Dendritic cell treated with granulocyte-macrophage colony-stimulating factor and Interleukin-4, amounts not matched to agents 40 ng/mL and 50 ng/mL, for 4 days (primary cell): ENCODE measurements around the gene ITGA2B.

Experiments
- H3K27ac Mint-ChIP-seq: one replicate; pipeline ENCODE4 v1.8.0; 2022; ENCODE audit warnings: mild to moderate bottlenecking, mixed read lengths
- H3K27me3 Mint-ChIP-seq: one replicate; pipeline ENCODE4 v1.8.0; 2022; ENCODE audit warnings: mild to moderate bottlenecking, mixed read lengths
- H3K36me3 Mint-ChIP-seq: one replicate; pipeline ENCODE4 v1.8.0; 2022; ENCODE audit warnings: low read depth, mixed read lengths
- H3K4me1 Mint-ChIP-seq: one replicate; pipeline ENCODE4 v1.8.0; 2022; ENCODE audit warnings: low read depth, mixed read lengths
- H3K4me3 Mint-ChIP-seq: one replicate; pipeline ENCODE4 v1.8.0; 2022; ENCODE audit warnings: mild to moderate bottlenecking, moderate library complexity, mixed read lengths
- H3K9me3 Mint-ChIP-seq: one replicate; pipeline ENCODE4 v1.8.0; 2022; ENCODE audit warnings: mixed read lengths
- intact Hi-C: fragments of 100-400 bp; cut with micrococcal nuclease; formaldehyde crosslinking; loops from one replicate; pipeline ENCODE4 v1.15.0; 2022

Gene ITGA2B

GRCh38 chr17:44358066-44358465, 31.4 kb downstream of the ITGA2B start:
- H3K36me3 Mint-ChIP-seq = peaks cover 4% of the 10 kb centered on the region
- H3K9me3 Mint-ChIP-seq = no peaks in the 10 kb centered on the region
- no peak overlapping the region for H3K27ac Mint-ChIP-seq
- intact Hi-C loops = no loop called here
- H3K27me3 Mint-ChIP-seq = peaks cover 65% of the 10 kb centered on the region
- H3K4me1 Mint-ChIP-seq = peaks cover 8% of the 10 kb centered on the region
- no peak overlapping the region for H3K4me3 Mint-ChIP-seq

- Mint-ChIP-seq H3K36me3 (peaks cover 22% of the 10 kb centered on the region), H3K27me3 (peaks cover 47% of the 10 kb centered on the region), H3K9me3 (no peaks in the 10 kb centered on the region), H3K27ac (no peak overlapping the region), H3K4me3 (no peak overlapping the region), H3K4me1 (peaks cover 25% of the 10 kb centered on the region)
- intact Hi-C loops = no loop called here
These were observed 33.2 kb downstream of the ITGA2B start for GRCh38 chr17:44356241-44356640.

GRCh38 chr17:44355642-44356099, 33.8 kb downstream of the ITGA2B start:
- Mint-ChIP-seq H3K36me3 (peaks cover 28% of the 10 kb centered on the region), H3K27me3 (peaks cover 41% of the 10 kb centered on the region), H3K4me1 (peaks cover 30% of the 10 kb centered on the region), H3K27ac (no peak overlapping the region), H3K9me3 (no peaks in the 10 kb centered on the region), H3K4me3 (no peak overlapping the region)
- intact Hi-C loops = no loop called here

- H3K27ac Mint-ChIP-seq = no peak overlapping the region
- no peaks in the 10 kb centered on the region for H3K9me3 Mint-ChIP-seq
- peaks cover 36% of the 10 kb centered on the region for H3K36me3 Mint-ChIP-seq
- intact Hi-C loops = no loop called here
- H3K27me3 Mint-ChIP-seq = peaks cover 35% of the 10 kb centered on the region
- H3K4me1 Mint-ChIP-seq = peaks cover 38% of the 10 kb centered on the region
- peak overlapping the region; percentile 32 for H3K4me3 Mint-ChIP-seq
These were observed 34.6 kb downstream of the ITGA2B start for GRCh38 chr17:44354582-44355561.

- intact Hi-C loops = no loop called here
These were observed 35.6 kb downstream of the ITGA2B start for GRCh38 chr17:44353672-44354331.

GRCh38 chr17:44352828-44353671, 36.4 kb downstream of the ITGA2B start:
- peaks cover 21% of the 10 kb centered on the region for H3K27me3 Mint-ChIP-seq
- H3K36me3 Mint-ChIP-seq = peaks cover 53% of the 10 kb centered on the region
- peak overlapping the region; percentile 45 for H3K4me3 Mint-ChIP-seq
- no peaks in the 10 kb centered on the region for H3K9me3 Mint-ChIP-seq
- peaks cover 56% of the 10 kb centered on the region for H3K4me1 Mint-ChIP-seq
- intact Hi-C loops = no loop called here
- peak overlapping the region; percentile 56 for H3K27ac Mint-ChIP-seq

More at GRCh38 chr17:44353672-44354331, 35.6 kb downstream of the ITGA2B start:
- H3K27ac Mint-ChIP-seq = no peak overlapping the region
- H3K27me3 Mint-ChIP-seq = peaks cover 27% of the 10 kb centered on the region
- H3K36me3 Mint-ChIP-seq = peaks cover 47% of the 10 kb centered on the region
- peaks cover 49% of the 10 kb centered on the region for H3K4me1 Mint-ChIP-seq
- peak overlapping the region; percentile 57 for H3K4me3 Mint-ChIP-seq
- no peaks in the 10 kb centered on the region for H3K9me3 Mint-ChIP-seq

- Mint-ChIP-seq H3K4me1 (peaks cover 65% of the 10 kb centered on the region), H3K4me3 (no peak overlapping the region), H3K27ac (no peak overlapping the region), H3K36me3 (peaks cover 53% of the 10 kb centered on the region), H3K9me3 (no peaks in the 10 kb centered on the region), H3K27me3 (peaks cover 19% of the 10 kb centered on the region)
- intact Hi-C loops = no loop called here
These were observed 37.3 kb downstream of the ITGA2B start for GRCh38 chr17:44351961-44352827.

- Mint-ChIP-seq H3K4me3 (no peak overlapping the region), H3K27ac (no peak overlapping the region), H3K27me3 (peaks cover 19% of the 10 kb centered on the region), H3K4me1 (peaks cover 72% of the 10 kb centered on the region), H3K9me3 (no peaks in the 10 kb centered on the region), H3K36me3 (peaks cover 54% of the 10 kb centered on the region)
- intact Hi-C loops = no loop called here
These were observed 38.0 kb downstream of the ITGA2B start for GRCh38 chr17:44351464-44351863.

GRCh38 chr17:44350733-44351226, 38.7 kb downstream of the ITGA2B start:
- peaks cover 12% of the 10 kb centered on the region for H3K27me3 Mint-ChIP-seq
- no peaks in the 10 kb centered on the region for H3K9me3 Mint-ChIP-seq
- H3K4me1 Mint-ChIP-seq = peaks cover 79% of the 10 kb centered on the region
- H3K4me3 Mint-ChIP-seq = no peak overlapping the region
- H3K27ac Mint-ChIP-seq = no peak overlapping the region
- peaks cover 61% of the 10 kb centered on the region for H3K36me3 Mint-ChIP-seq
- intact Hi-C loops = no loop called here

- peaks cover 69% of the 10 kb centered on the region for H3K36me3 Mint-ChIP-seq
- peaks cover 89% of the 10 kb centered on the region for H3K4me1 Mint-ChIP-seq
- intact Hi-C loops = loop anchor here (5.0 kb wide), 1 partner anchor 132 kb away; the partner anchor contains the start of gene UBTF
- no peaks in the 10 kb centered on the region for H3K9me3 Mint-ChIP-seq
- no peak overlapping the region for H3K4me3 Mint-ChIP-seq
- peaks cover 2% of the 10 kb centered on the region for H3K27me3 Mint-ChIP-seq
- H3K27ac Mint-ChIP-seq = peak overlapping the region; percentile 68
These were observed 39.8 kb downstream of the ITGA2B start for GRCh38 chr17:44349553-44350070.

GRCh38 chr17:44348988-44349364, 40.5 kb downstream of the ITGA2B start:
- Mint-ChIP-seq H3K9me3 (no peaks in the 10 kb centered on the region), H3K27ac (peak overlapping the region; percentile 98), H3K36me3 (peaks cover 69% of the 10 kb centered on the region), H3K4me1 (peaks cover 91% of the 10 kb centered on the region), H3K27me3 (no peaks in the 10 kb centered on the region), H3K4me3 (peak overlapping the region; percentile 67)
- intact Hi-C loops = loop anchor here (5.0 kb wide), 1 partner anchor 132 kb away; the partner anchor contains the start of gene UBTF

GRCh38 chr17:44348234-44348987, 41.0 kb downstream of the ITGA2B start:
- peaks cover 68% of the 10 kb centered on the region for H3K36me3 Mint-ChIP-seq
- H3K4me3 Mint-ChIP-seq = peak overlapping the region; percentile 67
- H3K4me1 Mint-ChIP-seq = peaks cover 96% of the 10 kb centered on the region
- H3K27ac Mint-ChIP-seq = peak overlapping the region; percentile 98
- intact Hi-C loops = loop anchor here (5.0 kb wide), 1 partner anchor 131 kb away; the partner anchor contains the start of gene UBTF
- no peaks in the 10 kb centered on the region for H3K27me3 Mint-ChIP-seq
- H3K9me3 Mint-ChIP-seq = no peaks in the 10 kb centered on the region
